Suppressor macrophage treated with lipopolysaccharide for 1 hour (primary cell): ENCODE data around the gene SUPT4H1.

Experiments
- DNase-seq, 3 donors: peaks; one replicate each; pipeline ENCODE4 v3.0.0-alpha.2; 2020 to 2022

Gene SUPT4H1

GRCh38 chr17:58328195-58329034, 23.6 kb downstream of the SUPT4H1 start, which contains the start of gene TSPOAP1:
TSPOAP1 (minus strand) TSS chr17:58328795; CDS start chr17:58327920, 875 bp downstream.
- peak in 2 of 3 donors; percentile 45 to 62 for DNase-seq

DNA sequence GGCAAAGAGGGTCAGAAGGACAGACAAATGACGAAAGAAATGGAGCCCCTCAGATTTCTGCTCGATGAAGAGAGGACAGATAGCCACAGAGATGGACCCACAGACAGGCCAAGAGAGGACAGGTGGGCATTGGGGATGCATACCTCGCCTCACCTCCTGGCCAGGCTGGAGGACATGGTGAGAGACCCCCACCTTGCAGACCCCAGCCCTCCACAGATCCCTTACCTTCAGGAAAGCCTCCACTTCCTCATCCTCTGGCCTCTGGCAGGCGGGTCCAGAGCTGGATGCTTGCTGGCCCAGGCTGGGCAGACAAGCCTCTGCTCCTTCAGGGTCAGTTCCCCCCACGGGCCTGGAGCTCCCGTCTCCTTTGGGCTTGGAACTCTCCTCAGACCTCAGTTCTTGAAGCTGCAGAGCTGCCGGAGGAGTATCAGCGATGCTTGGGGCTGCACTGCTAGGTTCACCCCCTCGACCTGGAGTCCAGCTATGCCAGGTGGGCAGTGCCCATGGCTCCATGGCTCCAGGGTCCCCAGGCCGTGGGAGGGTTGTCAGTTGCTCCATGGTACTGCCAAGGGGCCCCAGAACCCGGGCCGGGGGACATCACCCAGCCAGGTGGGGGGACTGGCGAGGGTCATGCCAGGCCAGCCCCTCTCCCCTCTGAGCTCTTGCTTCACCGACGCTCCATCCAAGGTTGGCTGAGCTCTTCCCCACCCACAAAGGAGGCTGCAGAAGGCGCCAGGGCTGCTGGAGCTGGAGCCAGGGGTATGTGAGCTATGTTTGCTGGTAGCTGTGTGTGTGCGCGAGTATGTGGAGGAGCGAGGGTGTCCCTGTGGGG, 24.4 kb downstream of the SUPT4H1 start:
- peak in 2 of 3 donors; percentile 21 to 46 for DNase-seq

GRCh38 chr17:58326609-58327362, 25.2 kb downstream of the SUPT4H1 start:
- no peak for DNase-seq

DNA sequence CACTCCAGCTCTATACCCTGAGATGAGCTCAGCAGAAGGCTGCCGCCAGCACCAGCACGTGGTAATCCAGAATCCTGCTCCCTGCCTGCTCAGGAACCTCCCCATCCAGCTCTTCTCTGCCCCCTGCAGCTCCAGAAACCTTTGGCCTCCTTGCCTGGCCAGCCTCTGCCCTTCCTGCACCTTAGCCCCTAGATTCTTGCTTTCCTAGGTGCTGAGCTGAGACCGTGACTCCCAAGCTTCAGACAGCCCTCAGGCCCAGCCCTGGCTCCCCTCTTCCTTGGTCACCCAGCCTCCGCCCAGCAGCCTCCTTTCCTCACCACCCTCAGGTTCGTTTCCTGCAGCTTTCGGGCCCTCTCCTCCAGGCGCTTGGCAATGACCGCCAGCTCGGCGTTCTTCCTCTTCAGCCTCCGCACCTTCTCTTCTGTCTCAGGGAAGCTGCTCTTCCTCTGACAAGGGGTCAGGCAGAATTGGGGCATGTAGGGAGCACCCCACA, 26.0 kb downstream of the SUPT4H1 start:
- peak in 2 of 3 donors; percentile 23 to 44 for DNase-seq

DNA sequence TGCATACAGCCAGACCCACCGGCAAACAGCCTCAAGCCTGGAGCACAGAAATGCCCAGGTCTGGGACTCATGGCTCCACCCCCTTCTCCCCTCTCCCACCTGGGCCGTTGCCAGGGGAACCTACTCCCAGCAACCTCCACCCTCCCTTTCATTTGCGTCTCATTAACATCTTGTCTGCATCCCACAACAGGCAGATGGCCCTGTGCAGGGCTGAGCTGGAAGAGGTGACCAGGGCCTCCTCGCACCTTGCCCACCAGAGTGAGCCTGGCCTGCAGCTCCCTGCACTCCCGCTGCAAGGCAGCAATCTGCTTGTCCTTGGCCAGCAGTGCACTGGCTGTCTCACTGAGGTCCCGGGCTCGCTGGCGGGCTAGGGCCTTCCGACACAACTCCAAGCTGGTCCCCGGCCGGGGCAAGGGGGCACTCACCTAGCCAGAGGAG, 26.7 kb downstream of the SUPT4H1 start:
- DNase-seq, result no peak

GRCh38 chr17:58324409-58325288, 27.4 kb downstream of the SUPT4H1 start:
- peak in 1 of 3 donors; percentile 46 for DNase-seq

- DNase-seq, result no peak
These were observed 28.0 kb downstream of the SUPT4H1 start for GRCh38 chr17:58324056-58324408.

DNA sequence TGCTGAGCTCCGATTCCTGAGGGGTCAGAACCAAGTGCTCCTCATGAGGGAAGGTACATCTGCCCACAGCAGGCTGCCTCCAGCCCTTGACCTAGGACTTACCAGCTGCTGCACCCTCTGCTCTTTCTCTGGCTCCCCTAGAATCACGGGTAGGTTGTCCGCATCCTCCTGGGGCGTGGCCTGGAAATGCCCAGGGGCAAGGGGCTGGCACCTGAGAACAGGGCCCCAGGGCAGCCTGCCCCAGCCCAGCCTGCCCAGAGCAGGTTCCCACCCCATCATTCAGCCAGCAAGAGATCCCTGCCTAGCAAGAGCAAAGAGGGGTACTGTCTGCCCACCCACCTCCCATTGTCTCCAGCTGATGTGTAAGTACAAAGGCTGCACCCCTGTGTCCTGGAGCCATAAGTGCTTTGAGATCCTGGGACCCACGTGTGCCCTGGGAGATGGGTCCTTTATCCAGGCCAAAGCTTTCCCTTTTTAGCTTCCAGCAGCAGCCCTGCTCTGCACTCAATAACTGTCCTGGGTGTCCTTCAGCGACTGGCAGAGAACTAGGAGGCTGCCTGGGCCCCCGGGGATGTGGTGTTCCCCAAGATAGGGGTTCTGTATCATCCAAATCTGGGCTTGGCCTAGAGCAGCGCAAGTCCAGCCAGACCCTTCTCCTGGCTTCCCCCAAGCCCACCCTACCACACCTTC, 28.5 kb downstream of the SUPT4H1 start:
- DNase-seq, result no peak

DNA sequence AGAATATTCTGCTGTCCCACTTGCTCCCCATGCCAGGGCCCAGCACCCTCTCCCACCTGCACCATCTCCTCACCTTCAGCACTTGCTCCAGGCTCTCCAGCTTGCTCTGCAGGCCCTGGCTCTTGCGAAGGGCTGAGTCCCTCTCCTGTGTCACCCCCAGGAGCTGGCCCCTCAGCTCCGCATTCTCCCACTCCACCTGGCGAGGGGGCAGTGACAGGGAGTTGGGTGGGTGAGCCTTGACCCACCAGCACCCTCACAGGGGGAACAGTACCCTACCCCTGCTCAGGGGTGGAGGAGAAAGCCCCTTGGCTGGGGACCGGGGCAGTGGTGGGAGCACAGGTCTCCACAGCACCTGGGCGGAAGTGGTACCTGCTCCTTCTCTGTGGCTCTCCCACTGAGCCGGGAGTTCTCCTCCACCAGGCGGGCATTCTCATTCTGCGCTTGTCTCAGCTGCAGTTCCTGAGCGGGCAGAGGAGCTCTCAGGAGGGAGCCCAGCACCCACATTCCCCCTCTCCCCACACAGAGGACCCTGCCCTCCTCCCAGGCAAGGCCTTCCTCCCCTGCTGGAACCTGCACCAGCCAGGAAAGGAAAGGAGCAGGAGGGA, 29.3 kb downstream of the SUPT4H1 start:
- DNase-seq, result no peak

DNA sequence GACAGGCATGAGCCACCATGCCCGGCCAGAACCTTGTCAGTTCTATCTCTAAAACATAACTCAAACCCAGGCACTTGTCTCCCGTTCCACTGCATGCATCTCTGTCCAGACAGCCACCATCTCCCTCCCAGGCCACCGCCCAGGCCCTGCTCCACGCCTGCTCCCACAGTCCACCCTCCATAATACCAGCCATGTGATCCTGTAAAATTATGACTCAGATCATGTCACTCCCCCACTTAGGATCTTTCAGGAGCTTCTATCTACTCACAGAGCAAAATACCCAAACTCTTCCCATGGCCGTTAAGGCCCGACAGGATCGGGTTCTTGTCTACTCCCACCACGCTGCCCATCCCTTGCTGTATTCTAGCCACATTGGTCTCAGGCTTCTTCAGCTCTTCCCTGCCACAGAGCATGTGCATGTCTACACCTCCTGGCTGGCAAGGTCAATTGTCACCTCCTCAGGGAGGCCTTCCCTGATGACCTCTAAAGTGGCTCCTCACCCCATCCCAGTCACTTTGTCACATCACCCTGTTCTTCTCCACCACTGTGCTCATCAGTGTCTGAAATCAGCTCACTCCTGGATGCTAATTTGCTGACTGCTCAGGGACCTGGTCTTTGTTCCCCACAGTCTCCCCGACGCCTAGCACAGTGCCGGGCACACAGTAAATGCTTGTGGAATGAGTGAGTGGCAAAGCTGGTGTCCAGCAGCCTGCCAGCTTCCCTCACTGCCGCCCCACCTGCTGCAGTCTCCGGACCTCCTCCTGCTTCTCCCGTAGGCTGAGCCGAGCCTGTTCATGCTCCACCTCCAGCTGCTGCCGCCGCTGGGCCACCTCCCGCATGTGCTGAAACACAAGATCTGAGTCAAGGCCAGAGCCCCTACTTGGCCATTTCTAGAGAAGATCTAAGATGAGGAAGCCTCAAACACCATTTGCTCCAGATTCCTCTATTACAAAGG, 30.2 kb downstream of the SUPT4H1 start:
- DNase-seq, result peak in 1 of 3 donors; percentile 29

- DNase-seq, result no peak
These were observed 31.3 kb downstream of the SUPT4H1 start for GRCh38 chr17:58320570-58321323.

- DNase-seq, result no peak
These were observed 31.8 kb downstream of the SUPT4H1 start for GRCh38 chr17:58320163-58320558.

- no peak for DNase-seq
These were observed 32.5 kb downstream of the SUPT4H1 start for GRCh38 chr17:58319173-58320162.

DNA sequence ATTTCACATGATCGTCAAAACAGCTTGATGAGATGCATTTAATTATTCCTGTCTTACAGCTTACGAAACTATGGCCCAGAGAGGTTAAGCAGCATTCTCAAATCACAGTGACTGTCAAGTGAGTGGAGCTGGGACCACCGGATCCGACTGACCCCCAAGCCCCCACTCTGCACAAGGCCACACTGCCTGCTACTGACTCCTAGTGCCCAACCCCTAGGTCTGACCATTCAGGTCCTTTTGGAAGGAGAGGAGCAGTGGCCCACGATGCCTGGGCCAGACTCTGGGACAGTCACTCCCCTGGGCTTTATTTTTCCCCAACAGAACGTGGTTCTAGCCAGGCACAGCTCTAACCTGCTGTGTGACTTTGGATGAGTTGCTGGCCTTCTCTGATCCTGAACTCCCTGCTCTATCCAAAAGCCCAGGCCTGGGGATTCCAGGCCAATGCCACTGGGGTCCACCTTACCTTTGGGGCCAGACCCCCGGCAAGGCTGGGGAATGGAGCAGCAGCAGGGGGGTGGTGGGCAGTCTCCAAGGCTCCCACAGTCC, 33.3 kb downstream of the SUPT4H1 start:
- no peak for DNase-seq

- no peak for DNase-seq
These were observed 33.9 kb downstream of the SUPT4H1 start for GRCh38 chr17:58318065-58318481.

- peak; percentile 70 to 75 (median 70) for DNase-seq
These were observed 34.5 kb downstream of the SUPT4H1 start for GRCh38 chr17:58317421-58318064.
